GM23338 (cell line): ENCODE data around the gene CNNM1. TPM values are rescaled to one million over a fixed set of nuclear protein-coding genes. Genes with fewer than 3 reads are reported as not detected.

Source experiments
- ATAC-seq: fragments of 200-7000 bp; cut with Tn5 transposase; 3 replicates; pipeline ENCODE4 v1.9.1; 2020
- DNase-seq: peaks from one replicate; pipeline ENCODE4 v3.0.0-alpha.2; 2015; ENCODE audit warnings: low spot score
- H2AFZ ChIP-seq: fragments of 200-600 bp; sonication (generic); 2 replicates; pipeline ENCODE4 v1.8.0; 2016; ENCODE audit warnings: antibody characterized with exemption, mild to moderate bottlenecking, moderate library complexity
- H3F3A ChIP-seq: fragments of 200-600 bp; sonication (generic); replicated peaks from 2 replicates; pipeline ENCODE4 v1.8.0; 2017; ENCODE audit warnings: antibody characterized with exemption, mixed run types, low read depth
- H3K27ac ChIP-seq: fragments of 200-600 bp; sonication (generic); 2 replicates; pipeline ENCODE4 v1.6.1; 2016; ENCODE audit warnings: low read depth
- H3K27me3 ChIP-seq: fragments of 200-600 bp; sonication (generic); 2 replicates; pipeline ENCODE4 v1.8.0; 2016; ENCODE audit warnings: mild to moderate bottlenecking, mixed run types, moderate library complexity; ENCODE audit not compliant: insufficient read depth
- H3K36me3 ChIP-seq: fragments of 200-600 bp; sonication (generic); 2 replicates; pipeline ENCODE4 v1.8.0; 2016; ENCODE audit warnings: mild to moderate bottlenecking; ENCODE audit not compliant: insufficient read depth
- H3K4me1 ChIP-seq: fragments of 200-600 bp; sonication (generic); 2 replicates; pipeline ENCODE4 v1.8.0; 2016; ENCODE audit warnings: mild to moderate bottlenecking, moderate library complexity; ENCODE audit not compliant: insufficient read depth
- H3K4me2 ChIP-seq: fragments of 200-600 bp; sonication (generic); 2 replicates; pipeline ENCODE4 v1.7.1; 2017; ENCODE audit warnings: mixed run types
- H3K4me3 ChIP-seq: fragments of 200-600 bp; sonication (generic); 2 replicates; pipeline ENCODE4 v1.6.1; 2016; ENCODE audit warnings: mixed run types
- H3K79me2 ChIP-seq: fragments of 200-600 bp; sonication (generic); replicated peaks from 2 replicates; pipeline ENCODE4 v1.8.0; 2017; ENCODE audit warnings: mild to moderate bottlenecking; ENCODE audit not compliant: insufficient read depth
- H3K9me2 ChIP-seq: fragments of 200-600 bp; sonication (generic); 2 replicates; pipeline ENCODE4 v1.8.0; 2017; ENCODE audit not compliant: insufficient read depth
- H4K20me1 ChIP-seq: fragments of 200-600 bp; sonication (generic); replicated peaks from 2 replicates; pipeline ENCODE4 v1.8.0; 2017; ENCODE audit warnings: mild to moderate bottlenecking; ENCODE audit not compliant: insufficient read depth
- H3K27ac Mint-ChIP-seq: 2 replicates; pipeline ENCODE4 v1.8.0; 2020; ENCODE audit warnings: inconsistent platforms, mild to moderate bottlenecking, moderate library complexity, mixed read lengths
- H3K27me3 Mint-ChIP-seq: 3 replicates; pipeline ENCODE4 v1.8.0; 2022; ENCODE audit warnings: low read depth, mild to moderate bottlenecking, moderate library complexity, mixed read lengths, inconsistent platforms; ENCODE audit not compliant: insufficient read depth, poor library complexity
- H3K36me3 Mint-ChIP-seq: 3 replicates; pipeline ENCODE4 v1.8.0; 2021; ENCODE audit warnings: low read depth, mild to moderate bottlenecking, inconsistent platforms, moderate library complexity, mixed read lengths
- H3K4me1 Mint-ChIP-seq: 3 replicates; pipeline ENCODE4 v1.8.0; 2020; ENCODE audit warnings: mild to moderate bottlenecking, inconsistent platforms, mixed read lengths
- H3K4me3 Mint-ChIP-seq: 3 replicates; pipeline ENCODE4 v1.8.0; 2021; ENCODE audit warnings: moderate library complexity, mild to moderate bottlenecking, inconsistent platforms, mixed read lengths
- H3K9me3 Mint-ChIP-seq: 3 replicates; pipeline ENCODE4 v1.8.0; 2020; ENCODE audit warnings: moderate library complexity, mild to moderate bottlenecking, inconsistent platforms, mixed read lengths
- CREB1 ChIP-seq: fragments of 250-450 bp; sonication (Bioruptor Pico); IDR thresholded peaks from 2 replicates; pipeline ENCODE4 v1.5.0; 2020; ENCODE audit warnings: low read depth, mild to moderate bottlenecking, moderate library complexity
- CTCF ChIP-seq, 2 experiments: fragments of 200-600 bp in 1 of 2; sonication (generic) in 1 of 2; conservative IDR thresholded peaks; 2 replicates each; pipeline versions ENCODE4 v1.5.1 to v1.6.1; 2016 to 2017; ENCODE audit warnings: antibody characterized with exemption in 2 of 2, low read depth in 2 of 2, mild to moderate bottlenecking in 2 of 2, moderate library complexity in 1 of 2
- POLR2AphosphoS5 ChIP-seq: IDR thresholded peaks from 2 replicates; pipeline ENCODE4 v1.6.1; 2016; ENCODE audit warnings: antibody characterized with exemption, low read depth
- STAT1 ChIP-seq: IDR thresholded peaks from one replicate; pipeline ENCODE4 v1.6.1; 2016; ENCODE audit warnings: antibody characterized with exemption; ENCODE audit not compliant: unreplicated experiment
- ZNF331 ChIP-seq: fragments of 250-450 bp; sonication (Bioruptor Pico); IDR thresholded peaks from 2 replicates; pipeline ENCODE4 v1.5.0; 2020; ENCODE audit warnings: low read depth, mild to moderate bottlenecking, moderate library complexity
- polyA plus RNA-seq: library from polyadenylated mRNA; unstranded; fragments of >200 nt; fragmentation: Nextera tagmentation; extraction: Ambion mirVana; gene quantifications from 2 replicates; pipeline ENCODE4 v1.2.1, GENCODE V29; 2016
- total RNA-seq: library from RNA; depleted of rRNA; stranded (reverse); fragments of >200 nt; shearing (Covaris generic); gene quantifications from 2 replicates; pipeline ENCODE4 v1.2.3, GENCODE V29; 2014
- TF ChIP-seq, protein P1 (sequence below): fragments of 250-450 bp; sonication (Bioruptor Pico); IDR thresholded peaks from 2 replicates; pipeline ENCODE4 v1.5.0; 2020; ENCODE audit warnings: mild to moderate bottlenecking, moderate library complexity

CNNM1 gene
- total and polyA plus RNA-seq, 2 experiments from 2014 or later: 0.52 to 0.90 TPM

GRCh38 chr10:99394761-99395386, 65.7 kb downstream of the CNNM1 start:
- Mint-ChIP-seq H3K27me3 (peaks cover 2% of the 10 kb centered on the region), H3K4me1 (peaks cover 47% of the 10 kb centered on the region), H3K36me3 (peaks cover 31% of the 10 kb centered on the region; the same call in 2 of the 3 replicates), H3K9me3 (no peaks in the 10 kb centered on the region), H3K27ac (0 out of 2 replicates have a peak overlapping the region, but pooled peaks have one; percentile 76), H3K4me3 (no peak overlapping the region; the same call in 2 of the 3 replicates)
- Histone ChIP-seq H3K4me2 (peak overlapping the region; percentile 59), H3K4me1 (peaks cover 33% of the 10 kb centered on the region), H4K20me1 (no peaks in the 10 kb centered on the region), H3K4me3 (0 out of 2 replicates have a peak overlapping the region, but pooled peaks have one; percentile 6), H2AFZ (no peak overlapping the region), H3K27me3 (no peaks in the 10 kb centered on the region), H3F3A (no peaks in the 10 kb centered on the region), H3K36me3 (peaks cover 6% of the 10 kb centered on the region; the same call in 1 of the 2 replicates), H3K79me2 (no peaks in the 10 kb centered on the region), H3K27ac (peak overlapping the region; percentile 47; the same call in 1 of the 2 replicates), H3K9me2 (no peaks in the 10 kb centered on the region)
- DNase-seq (peak; percentile 26), ATAC-seq (peak; percentile 44)
- TF ChIP-seq, protein P1, sequence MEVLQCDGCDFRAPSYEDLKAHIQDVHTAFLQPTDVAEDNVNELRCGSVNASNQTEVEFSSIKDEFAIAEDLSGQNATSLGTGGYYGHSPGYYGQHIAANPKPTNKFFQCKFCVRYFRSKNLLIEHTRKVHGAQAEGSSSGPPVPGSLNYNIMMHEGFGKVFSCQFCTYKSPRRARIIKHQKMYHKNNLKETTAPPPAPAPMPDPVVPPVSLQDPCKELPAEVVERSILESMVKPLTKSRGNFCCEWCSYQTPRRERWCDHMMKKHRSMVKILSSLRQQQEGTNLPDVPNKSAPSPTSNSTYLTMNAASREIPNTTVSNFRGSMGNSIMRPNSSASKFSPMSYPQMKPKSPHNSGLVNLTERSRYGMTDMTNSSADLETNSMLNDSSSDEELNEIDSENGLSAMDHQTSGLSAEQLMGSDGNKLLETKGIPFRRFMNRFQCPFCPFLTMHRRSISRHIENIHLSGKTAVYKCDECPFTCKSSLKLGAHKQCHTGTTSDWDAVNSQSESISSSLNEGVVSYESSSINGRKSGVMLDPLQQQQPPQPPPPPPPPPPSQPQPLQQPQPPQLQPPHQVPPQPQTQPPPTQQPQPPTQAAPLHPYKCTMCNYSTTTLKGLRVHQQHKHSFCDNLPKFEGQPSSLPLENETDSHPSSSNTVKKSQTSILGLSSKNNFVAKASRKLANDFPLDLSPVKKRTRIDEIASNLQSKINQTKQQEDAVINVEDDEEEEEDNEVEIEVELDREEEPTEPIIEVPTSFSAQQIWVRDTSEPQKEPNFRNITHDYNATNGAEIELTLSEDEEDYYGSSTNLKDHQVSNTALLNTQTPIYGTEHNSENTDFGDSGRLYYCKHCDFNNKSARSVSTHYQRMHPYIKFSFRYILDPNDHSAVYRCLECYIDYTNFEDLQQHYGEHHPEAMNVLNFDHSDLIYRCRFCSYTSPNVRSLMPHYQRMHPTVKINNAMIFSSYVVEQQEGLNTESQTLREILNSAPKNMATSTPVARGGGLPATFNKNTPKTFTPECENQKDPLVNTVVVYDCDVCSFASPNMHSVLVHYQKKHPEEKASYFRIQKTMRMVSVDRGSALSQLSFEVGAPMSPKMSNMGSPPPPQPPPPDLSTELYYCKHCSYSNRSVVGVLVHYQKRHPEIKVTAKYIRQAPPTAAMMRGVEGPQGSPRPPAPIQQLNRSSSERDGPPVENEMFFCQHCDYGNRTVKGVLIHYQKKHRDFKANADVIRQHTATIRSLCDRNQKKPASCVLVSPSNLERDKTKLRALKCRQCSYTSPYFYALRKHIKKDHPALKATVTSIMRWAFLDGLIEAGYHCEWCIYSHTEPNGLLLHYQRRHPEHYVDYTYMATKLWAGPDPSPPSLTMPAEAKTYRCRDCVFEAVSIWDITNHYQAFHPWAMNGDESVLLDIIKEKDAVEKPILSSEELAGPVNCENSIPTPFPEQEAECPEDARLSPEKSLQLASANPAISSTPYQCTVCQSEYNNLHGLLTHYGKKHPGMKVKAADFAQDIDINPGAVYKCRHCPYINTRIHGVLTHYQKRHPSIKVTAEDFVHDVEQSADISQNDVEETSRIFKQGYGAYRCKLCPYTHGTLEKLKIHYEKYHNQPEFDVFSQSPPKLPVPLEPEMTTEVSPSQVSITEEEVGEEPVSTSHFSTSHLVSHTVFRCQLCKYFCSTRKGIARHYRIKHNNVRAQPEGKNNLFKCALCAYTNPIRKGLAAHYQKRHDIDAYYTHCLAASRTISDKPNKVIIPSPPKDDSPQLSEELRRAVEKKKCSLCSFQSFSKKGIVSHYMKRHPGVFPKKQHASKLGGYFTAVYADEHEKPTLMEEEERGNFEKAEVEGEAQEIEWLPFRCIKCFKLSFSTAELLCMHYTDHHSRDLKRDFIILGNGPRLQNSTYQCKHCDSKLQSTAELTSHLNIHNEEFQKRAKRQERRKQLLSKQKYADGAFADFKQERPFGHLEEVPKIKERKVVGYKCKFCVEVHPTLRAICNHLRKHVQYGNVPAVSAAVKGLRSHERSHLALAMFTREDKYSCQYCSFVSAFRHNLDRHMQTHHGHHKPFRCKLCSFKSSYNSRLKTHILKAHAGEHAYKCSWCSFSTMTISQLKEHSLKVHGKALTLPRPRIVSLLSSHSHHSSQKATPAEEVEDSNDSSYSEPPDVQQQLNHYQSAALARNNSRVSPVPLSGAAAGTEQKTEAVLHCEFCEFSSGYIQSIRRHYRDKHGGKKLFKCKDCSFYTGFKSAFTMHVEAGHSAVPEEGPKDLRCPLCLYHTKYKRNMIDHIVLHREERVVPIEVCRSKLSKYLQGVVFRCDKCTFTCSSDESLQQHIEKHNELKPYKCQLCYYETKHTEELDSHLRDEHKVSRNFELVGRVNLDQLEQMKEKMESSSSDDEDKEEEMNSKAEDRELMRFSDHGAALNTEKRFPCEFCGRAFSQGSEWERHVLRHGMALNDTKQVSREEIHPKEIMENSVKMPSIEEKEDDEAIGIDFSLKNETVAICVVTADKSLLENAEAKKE (CRISPR knock-in tag): no peak
- TF ChIP-seq POLR2AphosphoS5 (no peak), CTCF (conservative IDR thresholded peaks at IDR 0.05; ENCODE audit: low read depth in 2 of 2) (no peak), ZNF331 (CRISPR knock-in tag) (no peak), CREB1 (CRISPR knock-in tag) (no peak), STAT1 (no peak)
